Panc1 (cell line): ENCODE data around the gene MFAP5.

Experiments
- CTCF ChIP-seq: fragments of 450-650 bp; IDR thresholded peaks from 2 replicates; pipeline ENCODE4 v1.5.1; 2017; ENCODE audit warnings: mild to moderate bottlenecking
- POLR2AphosphoS5 ChIP-seq: IDR thresholded peaks from 2 replicates; pipeline ENCODE4 v1.6.1; 2012; ENCODE audit warnings: mild to moderate bottlenecking, low read depth, low read length, moderate library complexity
- REST ChIP-seq, 2 experiments: IDR thresholded peaks; 2 replicates each; pipeline ENCODE4 v1.6.1; 2011 to 2012; ENCODE audit warnings: low read depth in 2 of 2, control low read depth in 1 of 2, low read length in 1 of 2, mild to moderate bottlenecking in 1 of 2, moderate library complexity in 1 of 2; ENCODE audit not compliant: insufficient read depth in 1 of 2
- SIN3A ChIP-seq: IDR thresholded peaks from 2 replicates; pipeline ENCODE4 v1.6.1; 2012; ENCODE audit warnings: low read depth, mild to moderate bottlenecking, low read length, moderate library complexity, borderline replicate concordance; ENCODE audit not compliant: insufficient read depth

GRCh38 chr12:8676651-8677050 lies 14.0 kb upstream of the MFAP5 start:
- TF ChIP-seq CTCF: no peak
- TF ChIP-seq POLR2AphosphoS5: no peak
- TF ChIP-seq REST (IDR thresholded peaks at IDR 0.05; ENCODE audit: insufficient read depth in 1 of 2, low read depth in 2 of 2, low read length in 1 of 2): no peak
- TF ChIP-seq SIN3A: no peak
